Keratinocyte (primary cell): ENCODE results near the gene TBCC. TPM values are rescaled to one million over a fixed set of nuclear protein-coding genes. Genes with fewer than 3 reads are reported as not detected.

Source experiments
- DNase-seq: peaks from one replicate; pipeline ENCODE4 v3.0.0-alpha.2; 2011; ENCODE audit warnings: low read depth, missing footprints, low spot score
- FAIRE-seq: peaks from 2 replicates; lab custom pipeline; 2011; peaks lifted over from hg19 to GRCh38; lab: Jason Lieb, UNC
- H2AFZ ChIP-seq: 2 replicates; pipeline ENCODE4 v1.6.0; 2012; ENCODE audit warnings: low read length, control low read depth, inconsistent platforms; ENCODE audit not compliant: control insufficient read depth
- H3K27ac ChIP-seq: 2 replicates; pipeline ENCODE4 v1.5.1; 2011; ENCODE audit warnings: low read length; ENCODE audit not compliant: control insufficient read depth, insufficient read depth
- H3K27me3 ChIP-seq: 3 replicates; pipeline ENCODE4 v1.6.0; 2011; ENCODE audit warnings: low read length; ENCODE audit not compliant: control insufficient read depth, insufficient read depth; ENCODE audit errors: extremely low read depth
- H3K36me3 ChIP-seq, 2 experiments: 2 replicates in 1 of 2; 3 replicates in 1 of 2; pipeline ENCODE4 v1.5.1; 2011; ENCODE audit warnings: low read length in 2 of 2, mild to moderate bottlenecking in 1 of 2; ENCODE audit not compliant: control insufficient read depth in 2 of 2, insufficient read depth in 2 of 2; ENCODE audit errors: extremely low read depth in 1 of 2
- H3K4me1 ChIP-seq: 3 replicates; pipeline ENCODE4 v1.5.1; 2011; ENCODE audit warnings: low read length; ENCODE audit not compliant: control insufficient read depth, insufficient read depth; ENCODE audit errors: extremely low read depth
- H3K4me2 ChIP-seq: 3 replicates; pipeline ENCODE4 v1.6.0; 2011; ENCODE audit warnings: low read depth, low read length; ENCODE audit not compliant: control insufficient read depth, insufficient read depth; ENCODE audit errors: extremely low read depth
- H3K4me3 ChIP-seq, 3 experiments: fragments of 200-600 bp in 1 of 3; sonication (generic) in 1 of 3; 2 replicates in 2 of 3; 3 replicates in 1 of 3; pipeline ENCODE4 v1.5.1; 2011 to 2016; ENCODE audit warnings: low read length in 3 of 3, mild to moderate bottlenecking in 3 of 3, control low read depth in 2 of 3, inconsistent platforms in 1 of 3, low read depth in 1 of 3, mixed read lengths in 1 of 3, mixed run types in 1 of 3, moderate library complexity in 1 of 3; ENCODE audit not compliant: control insufficient read depth in 2 of 3, insufficient read depth in 2 of 3; ENCODE audit errors: extremely low read depth in 1 of 3
- H3K79me2 ChIP-seq: 2 replicates; pipeline ENCODE4 v1.6.0; 2012; ENCODE audit warnings: low read length; ENCODE audit not compliant: control insufficient read depth, insufficient read depth
- H3K9ac ChIP-seq: 3 replicates; pipeline ENCODE4 v1.6.0; 2011; ENCODE audit warnings: low read length; ENCODE audit not compliant: control insufficient read depth, insufficient read depth; ENCODE audit errors: extremely low read depth
- H3K9me1 ChIP-seq: 3 replicates; pipeline ENCODE4 v1.6.0; 2011; ENCODE audit warnings: low read length; ENCODE audit not compliant: control insufficient read depth, insufficient read depth; ENCODE audit errors: extremely low read depth
- H3K9me3 ChIP-seq: 2 replicates; pipeline ENCODE4 v1.5.1; 2012; ENCODE audit warnings: low read depth, low read length; ENCODE audit not compliant: control insufficient read depth
- H4K20me1 ChIP-seq: 3 replicates; pipeline ENCODE4 v1.6.0; 2011; ENCODE audit warnings: low read length; ENCODE audit not compliant: control insufficient read depth, insufficient read depth; ENCODE audit errors: extremely low read depth
- EZH2 ChIP-seq: IDR thresholded peaks from one replicate; pipeline ENCODE4 v1.6.1; 2012; ENCODE audit warnings: inconsistent platforms, mild to moderate bottlenecking, low read length, moderate library complexity
- dilution Hi-C: fragments of 300-500 bp; cut with MboI; formaldehyde crosslinking; loops from one replicate; pipeline ENCODE4 v1.7.0; 2020; ENCODE audit warnings: low sequenced_read_pairs; ENCODE audit not compliant: extremely low pct_ligation_motif_present
- polyA plus RNA-seq, 5 experiments: library from polyadenylated mRNA; depleted of rRNA in 3 of 5; stranded (reverse) in 3 of 5; stranded (forward) in 1 of 5; unstranded in 1 of 5; fragments of >200 nt; gene quantifications; 1 replicate in 1 of 5; 2 replicates in 3 of 5; 3 replicates in 1 of 5; pipeline versions ENCODE4 v1.2.1 to v1.2.3, GENCODE V29; 2011 to 2012; ENCODE audit warnings: missing spikeins in 2 of 5, low read depth in 1 of 5, low replicate concordance in 1 of 5
- TF ChIP-seq, protein P1 (sequence below), 3 experiments: IDR thresholded peaks in 1 of 3; conservative IDR thresholded peaks in 1 of 3; optimal IDR thresholded peaks in 1 of 3; 2 replicates in 2 of 3; 3 replicates in 1 of 3; pipeline versions ENCODE3 to v1.5.1; 2011; ENCODE audit warnings: low read length in 3 of 3, mild to moderate bottlenecking in 3 of 3, moderate library complexity in 2 of 3, control low read depth in 1 of 3, inconsistent platforms in 1 of 3; ENCODE audit not compliant: insufficient read depth in 2 of 3; ENCODE audit errors: extremely low read depth in 1 of 3

The TBCC gene
- polyA plus RNA-seq, 1 donor (not counting 4 experiments of a cell fraction or from before 2014, with no cell fraction given): 16.7 TPM

DNA sequence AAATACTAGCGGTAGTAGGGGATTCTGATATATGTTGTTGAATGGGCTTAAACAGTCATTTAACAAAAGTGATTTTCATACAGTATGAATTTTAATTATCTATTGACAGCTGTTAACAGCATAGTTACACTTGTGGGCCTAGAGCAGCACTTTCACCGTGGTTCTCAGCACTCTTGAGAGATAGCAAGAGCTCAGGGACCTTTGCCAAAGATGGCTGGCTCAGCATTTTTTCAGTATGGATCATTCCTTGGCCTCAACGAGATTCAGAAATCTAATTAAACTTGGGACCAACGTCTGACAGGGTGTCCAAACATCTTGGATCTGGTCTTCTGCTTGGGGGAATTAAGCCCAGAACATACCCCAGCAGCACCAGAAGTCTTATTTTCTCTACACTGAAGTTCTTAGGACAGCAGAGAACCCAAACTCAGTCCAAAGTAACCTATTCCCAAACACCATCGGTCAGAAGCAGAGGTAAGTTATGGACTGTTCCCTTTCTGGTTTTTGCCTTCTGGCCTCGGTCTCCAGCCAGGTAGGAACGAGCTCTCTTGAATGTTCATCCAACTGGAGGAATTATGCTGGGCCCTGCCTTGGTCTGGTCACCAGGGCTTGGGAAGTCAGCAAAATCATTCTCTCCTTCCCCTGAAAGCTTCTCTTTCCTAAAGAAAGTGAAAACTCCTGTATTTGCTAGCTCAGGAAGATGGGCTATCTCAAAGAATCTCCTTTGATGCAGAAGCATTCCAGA is 49.2 kb downstream of the TBCC start:
- peaks cover 39% of the 10 kb centered on the region for H3K4me1 ChIP-seq
- no peak overlapping the region for H3K9ac ChIP-seq
- H3K4me3 ChIP-seq: no peak overlapping the region
- FAIRE-seq (no peak), DNase-seq (no peak)
- H3K79me2 ChIP-seq: no peaks in the 10 kb centered on the region
- H3K36me3 ChIP-seq: peaks cover 10 to 12% of the 10 kb centered on the region in 2 experiments
- H4K20me1 ChIP-seq: no peaks in the 10 kb centered on the region
- H3K27ac ChIP-seq: no peak overlapping the region
- H3K9me1 ChIP-seq: peaks cover 3% of the 10 kb centered on the region
- dilution Hi-C loops: no loop called here
- no peak overlapping the region for H3K4me2 ChIP-seq
- no peaks in the 10 kb centered on the region for H3K9me3 ChIP-seq
- H3K27me3 ChIP-seq: no peaks in the 10 kb centered on the region
- no peak for TF ChIP-seq EZH2
- TF ChIP-seq, protein P1, sequence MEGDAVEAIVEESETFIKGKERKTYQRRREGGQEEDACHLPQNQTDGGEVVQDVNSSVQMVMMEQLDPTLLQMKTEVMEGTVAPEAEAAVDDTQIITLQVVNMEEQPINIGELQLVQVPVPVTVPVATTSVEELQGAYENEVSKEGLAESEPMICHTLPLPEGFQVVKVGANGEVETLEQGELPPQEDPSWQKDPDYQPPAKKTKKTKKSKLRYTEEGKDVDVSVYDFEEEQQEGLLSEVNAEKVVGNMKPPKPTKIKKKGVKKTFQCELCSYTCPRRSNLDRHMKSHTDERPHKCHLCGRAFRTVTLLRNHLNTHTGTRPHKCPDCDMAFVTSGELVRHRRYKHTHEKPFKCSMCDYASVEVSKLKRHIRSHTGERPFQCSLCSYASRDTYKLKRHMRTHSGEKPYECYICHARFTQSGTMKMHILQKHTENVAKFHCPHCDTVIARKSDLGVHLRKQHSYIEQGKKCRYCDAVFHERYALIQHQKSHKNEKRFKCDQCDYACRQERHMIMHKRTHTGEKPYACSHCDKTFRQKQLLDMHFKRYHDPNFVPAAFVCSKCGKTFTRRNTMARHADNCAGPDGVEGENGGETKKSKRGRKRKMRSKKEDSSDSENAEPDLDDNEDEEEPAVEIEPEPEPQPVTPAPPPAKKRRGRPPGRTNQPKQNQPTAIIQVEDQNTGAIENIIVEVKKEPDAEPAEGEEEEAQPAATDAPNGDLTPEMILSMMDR (optimal IDR thresholded peaks at IDR 0.05 in 1 of 3, IDR thresholded peaks at IDR 0.05 in 1 of 3, conservative IDR thresholded peaks at IDR 0.05 in 1 of 3; ENCODE audit: extremely low read depth in 1 of 3, insufficient read depth in 2 of 3, low read length in 3 of 3): no peak
- H2AFZ ChIP-seq: no peak overlapping the region

DNA sequence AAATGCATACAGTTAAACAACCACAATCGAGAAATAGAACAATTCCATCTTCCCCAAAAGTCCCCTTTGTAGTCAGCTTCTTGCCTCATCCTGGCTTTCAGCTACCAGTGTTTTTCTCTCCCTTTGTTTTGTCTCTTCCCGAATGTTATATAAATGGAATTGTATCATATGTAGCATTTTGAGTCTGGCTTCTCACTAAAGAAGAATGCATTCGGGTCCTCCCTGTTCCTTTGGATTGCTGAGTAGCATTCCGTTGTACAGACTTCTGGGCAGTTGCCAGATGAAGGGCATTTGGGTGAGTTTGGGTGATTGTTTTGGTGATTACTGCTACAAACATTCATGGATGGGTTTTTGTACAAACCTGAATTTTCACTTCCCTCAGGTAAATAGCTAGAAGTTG is 51.3 kb downstream of the TBCC start:
- Histone ChIP-seq H3K9me3 (no peaks in the 10 kb centered on the region), H2AFZ (no peak overlapping the region), H3K27ac (peak overlapping the region; percentile 37), H3K4me3 (no peak overlapping the region), H3K4me1 (peaks cover 39% of the 10 kb centered on the region), H3K36me3 (peaks cover 16 to 23% of the 10 kb centered on the region in 2 experiments), H3K27me3 (no peaks in the 10 kb centered on the region), H3K9me1 (peaks cover 3% of the 10 kb centered on the region), H3K79me2 (no peaks in the 10 kb centered on the region), H3K9ac (no peak overlapping the region), H4K20me1 (no peaks in the 10 kb centered on the region), H3K4me2 (peak overlapping the region; percentile 11)
- dilution Hi-C loops: no loop called here
- no peak for DNase-seq
- TF ChIP-seq, protein P1 (optimal IDR thresholded peaks at IDR 0.05 in 1 of 3, IDR thresholded peaks at IDR 0.05 in 1 of 3, conservative IDR thresholded peaks at IDR 0.05 in 1 of 3; ENCODE audit: extremely low read depth in 1 of 3, insufficient read depth in 2 of 3, low read length in 3 of 3): no peak
- TF ChIP-seq EZH2: no peak
- peak; percentile 81 for FAIRE-seq

Other genes with a start within 250 kb of the TBCC start
- 13.7 to 21.6 TPM (median 17.1 TPM) in 3 replicates for gene UBR2, start 182.1 kb downstream of the TBCC start, polyA plus RNA-seq
- 0.01 to 0.05 TPM in 2 of 3 replicates, not detected in the other for gene PRPH2, start 23.5 kb downstream of the TBCC start, polyA plus RNA-seq
- gene BICRAL, start 35.9 kb upstream of the TBCC start, polyA plus RNA-seq: 4.2 to 6.5 TPM (median 5.0 TPM) in 3 replicates
- 61.5 to 104 TPM (median 76.8 TPM) in 3 replicates for gene RPL7L1, start 133.5 kb upstream of the TBCC start, polyA plus RNA-seq
- gene PTCRA, start 169.9 kb upstream of the TBCC start, polyA plus RNA-seq: not detected in 3 replicates
- gene CNPY3, start 183.4 kb upstream of the TBCC start, polyA plus RNA-seq: 15.8 to 30.9 TPM (median 19.7 TPM) in 3 replicates
- gene GNMT, start 214.7 kb upstream of the TBCC start, polyA plus RNA-seq: 0.08 to 0.10 TPM in 2 of 3 replicates, not detected in the other
- 5.6 to 8.7 TPM (median 7.5 TPM) in 3 replicates for gene PEX6, start 233.1 kb upstream of the TBCC start, polyA plus RNA-seq
- 44.4 to 59.9 TPM (median 49.6 TPM) in 3 replicates for gene PPP2R5D, start 238.5 kb upstream of the TBCC start, polyA plus RNA-seq